ENCODE measurements around the gene PTPRM.

GRCh38 chr18:8040021-8040420 is 472.9 kb downstream of the PTPRM start:
- TF ChIP-seq, protein P1, sequence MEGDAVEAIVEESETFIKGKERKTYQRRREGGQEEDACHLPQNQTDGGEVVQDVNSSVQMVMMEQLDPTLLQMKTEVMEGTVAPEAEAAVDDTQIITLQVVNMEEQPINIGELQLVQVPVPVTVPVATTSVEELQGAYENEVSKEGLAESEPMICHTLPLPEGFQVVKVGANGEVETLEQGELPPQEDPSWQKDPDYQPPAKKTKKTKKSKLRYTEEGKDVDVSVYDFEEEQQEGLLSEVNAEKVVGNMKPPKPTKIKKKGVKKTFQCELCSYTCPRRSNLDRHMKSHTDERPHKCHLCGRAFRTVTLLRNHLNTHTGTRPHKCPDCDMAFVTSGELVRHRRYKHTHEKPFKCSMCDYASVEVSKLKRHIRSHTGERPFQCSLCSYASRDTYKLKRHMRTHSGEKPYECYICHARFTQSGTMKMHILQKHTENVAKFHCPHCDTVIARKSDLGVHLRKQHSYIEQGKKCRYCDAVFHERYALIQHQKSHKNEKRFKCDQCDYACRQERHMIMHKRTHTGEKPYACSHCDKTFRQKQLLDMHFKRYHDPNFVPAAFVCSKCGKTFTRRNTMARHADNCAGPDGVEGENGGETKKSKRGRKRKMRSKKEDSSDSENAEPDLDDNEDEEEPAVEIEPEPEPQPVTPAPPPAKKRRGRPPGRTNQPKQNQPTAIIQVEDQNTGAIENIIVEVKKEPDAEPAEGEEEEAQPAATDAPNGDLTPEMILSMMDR (IDR thresholded peaks at IDR 0.05) = no peak
- TF ChIP-seq POLR2A (IDR thresholded peaks at IDR 0.05) = no peak
